SH-SY5Y (cell line): Measurements from ENCODE around the gene PPP2CA.

Source experiments
- GATA2 ChIP-seq: IDR thresholded peaks from 2 replicates; pipeline ENCODE4 v1.6.1; 2011; ENCODE audit warnings: mild to moderate bottlenecking, low read depth, low read length
- GATA3 ChIP-seq: IDR thresholded peaks from 2 replicates; pipeline ENCODE4 v1.6.1; 2011; ENCODE audit warnings: low read depth, mild to moderate bottlenecking, low read length, moderate library complexity

DNA sequence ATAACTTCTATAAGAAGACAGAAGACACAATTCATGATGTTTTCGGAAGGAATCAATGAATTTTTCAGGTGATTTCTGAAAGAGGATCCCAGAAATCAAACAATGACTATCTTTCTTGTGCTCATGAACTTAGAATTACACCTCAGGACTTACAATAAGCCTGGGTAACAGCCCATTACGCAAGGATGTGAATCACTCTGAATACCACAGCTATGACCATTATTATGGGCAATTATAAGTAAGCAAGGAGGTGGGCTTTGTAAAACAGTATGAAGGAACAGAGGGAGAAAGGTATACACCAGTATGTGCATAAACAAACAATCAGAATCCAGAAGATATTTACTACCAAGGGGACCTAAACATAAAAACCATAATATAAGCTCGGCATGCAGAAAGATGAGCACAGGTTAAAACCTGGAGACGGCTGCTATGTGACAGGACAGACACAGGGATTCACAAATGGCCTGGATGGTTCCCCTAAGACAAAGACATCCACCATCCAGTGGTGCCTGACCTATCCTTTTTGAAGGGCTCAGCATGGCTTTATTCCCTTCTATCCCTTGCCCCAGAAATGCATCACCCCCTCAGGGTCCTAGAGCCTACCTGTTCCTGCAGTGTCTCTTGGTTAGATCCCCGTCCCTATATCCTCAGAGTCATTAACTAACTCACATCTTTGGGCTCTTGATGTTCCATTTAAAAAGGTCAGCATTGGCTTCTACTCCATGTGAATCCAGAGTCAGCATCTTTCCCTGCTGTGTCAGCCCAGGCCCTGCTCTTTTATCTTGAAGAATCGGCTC, 21.8 kb upstream of the PPP2CA start:
- TF ChIP-seq GATA3 (no peak), GATA2 (no peak)
